NCI-H1105 (cell line): Measurements from ENCODE around the gene TCF19.
"Not testable (repeated sequence)": the region's sequence is repeated elsewhere in the genome, so short reads cannot be mapped to it uniquely, and the experiment has no call there.

Experiments used
- DNase-seq: peaks from one replicate; lab custom pipeline; 2025; lab: John Stamatoyannopoulos, UW

Gene TCF19

DNA sequence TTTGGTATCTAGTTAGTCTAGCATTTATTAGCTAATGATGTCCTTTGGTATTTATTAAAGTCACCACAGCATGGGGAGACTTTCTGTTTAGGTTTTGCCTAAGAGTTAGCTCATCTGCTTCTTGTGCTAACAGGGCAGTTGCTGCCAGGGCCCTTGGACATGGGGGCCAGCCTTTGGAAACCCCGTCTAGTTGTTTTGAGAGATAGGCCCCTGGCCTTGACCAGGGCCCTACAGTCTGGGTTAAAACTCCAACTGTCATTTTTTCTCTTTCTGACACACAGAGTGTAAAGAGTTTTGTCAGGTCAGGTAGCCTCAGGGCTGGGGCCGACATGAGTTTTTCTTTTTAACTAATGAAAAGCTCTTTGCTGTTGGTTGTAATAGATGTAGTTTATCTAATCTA is 24.9 kb downstream of the TCF19 start:
- DNase-seq, result not testable (repeated sequence)

- not testable (repeated sequence) for DNase-seq
Measured at GRCh38 chr6:31183859-31184258, 25.5 kb downstream of the TCF19 start.

- not testable (repeated sequence) for DNase-seq
Measured at GRCh38 chr6:31185695-31186051, 27.3 kb downstream of the TCF19 start.

DNA sequence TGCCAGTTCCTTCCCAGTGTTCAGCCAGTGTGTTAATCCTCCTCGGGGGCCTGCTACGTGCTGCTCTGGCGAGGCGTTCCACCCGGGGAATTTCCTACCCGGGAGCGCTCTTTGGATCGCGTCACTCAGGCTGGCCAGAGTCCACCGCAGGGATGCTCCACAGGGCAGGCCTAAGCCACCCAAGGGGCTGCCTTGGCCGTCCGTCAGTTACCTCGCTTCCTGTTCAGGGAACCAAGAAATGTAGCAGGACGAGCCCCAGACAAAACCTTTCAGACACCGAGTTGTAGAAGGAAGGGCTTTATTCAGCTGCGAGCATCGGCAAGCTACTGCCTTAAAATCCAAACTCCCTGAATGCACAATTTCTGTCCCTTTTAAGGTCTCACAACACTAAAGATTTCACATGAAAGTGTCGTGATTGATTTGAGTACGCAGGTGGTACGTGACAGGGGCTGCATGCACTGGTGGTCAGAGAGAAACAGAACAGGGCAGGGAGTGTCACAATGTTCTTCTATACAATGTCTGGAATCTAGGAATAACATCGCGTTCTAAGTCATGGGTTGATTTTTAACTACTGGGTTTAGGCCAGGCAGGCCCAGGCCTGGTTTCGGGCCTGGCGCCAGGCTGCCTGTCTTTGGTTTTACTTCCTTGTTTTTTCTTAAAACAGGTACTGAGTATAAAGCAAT is 27.8 kb downstream of the TCF19 start:
- no peak for DNase-seq

GRCh38 chr6:31187780-31188194 is 29.4 kb downstream of the TCF19 start:
- no peak for DNase-seq

DNA sequence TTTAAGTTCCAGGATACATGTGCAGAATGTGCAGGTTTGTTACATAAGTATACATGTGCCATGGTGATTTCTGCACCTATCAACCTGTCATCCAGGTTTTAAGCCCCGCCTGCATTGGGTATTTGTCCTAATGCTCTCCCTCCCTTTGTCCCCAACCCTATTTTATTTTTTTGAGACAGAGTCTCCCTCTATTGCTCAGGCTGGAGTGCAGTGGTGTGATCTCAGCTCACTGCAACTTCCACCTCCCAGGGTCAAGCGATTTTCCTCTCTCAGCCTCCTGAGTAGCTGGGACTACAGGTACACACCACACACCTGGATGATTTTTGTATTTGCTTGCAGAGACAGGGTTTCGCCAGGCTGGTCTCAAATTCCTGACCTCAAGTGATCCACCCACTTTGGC is 30.8 kb downstream of the TCF19 start:
- DNase-seq, result not testable (repeated sequence)

DNA sequence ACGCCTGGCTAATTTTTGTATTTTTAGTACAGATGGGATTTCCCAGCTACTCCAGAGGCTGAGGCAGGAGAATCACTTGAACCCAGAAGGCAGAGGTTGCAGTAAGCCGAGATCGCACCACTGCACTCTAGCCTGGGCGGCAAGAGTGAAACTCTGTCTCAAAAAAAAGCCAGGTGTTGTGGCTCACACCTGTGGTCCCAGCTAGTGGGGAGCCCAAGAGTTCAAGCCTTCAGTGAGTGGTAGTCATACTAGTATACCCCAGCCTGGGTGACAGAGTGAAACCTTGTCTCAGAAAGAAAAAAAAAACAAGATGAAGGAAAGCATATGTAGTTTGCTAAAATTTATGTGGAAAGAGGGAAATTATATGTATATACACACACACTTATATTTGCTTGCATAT is 32.1 kb downstream of the TCF19 start:
- no peak for DNase-seq

- DNase-seq, result peak; percentile 34
Measured at GRCh38 chr6:31192431-31193105, 34.2 kb downstream of the TCF19 start.

DNA sequence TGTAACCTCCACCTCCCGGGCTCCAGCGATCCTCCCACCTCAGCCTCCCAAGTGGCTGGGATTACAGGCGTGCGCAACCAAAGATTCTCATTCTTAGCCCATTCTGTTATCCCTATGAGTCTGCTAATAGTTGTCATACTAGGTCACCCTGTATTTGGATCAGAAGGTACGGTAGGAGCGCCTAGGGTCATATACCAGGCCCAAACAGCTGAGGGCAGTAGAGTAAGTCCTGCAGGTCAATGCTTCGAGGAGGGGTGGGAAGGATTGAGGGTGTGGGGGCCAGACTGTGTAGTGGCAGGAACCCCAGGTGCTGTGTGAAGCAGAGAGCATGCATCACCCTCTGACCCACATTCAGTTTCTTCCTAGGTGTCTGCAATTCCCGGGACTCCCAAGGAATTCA is 34.8 kb downstream of the TCF19 start:
- DNase-seq, result no peak

- no peak for DNase-seq
Measured at GRCh38 chr6:31194061-31194834, 35.9 kb downstream of the TCF19 start.

DNA sequence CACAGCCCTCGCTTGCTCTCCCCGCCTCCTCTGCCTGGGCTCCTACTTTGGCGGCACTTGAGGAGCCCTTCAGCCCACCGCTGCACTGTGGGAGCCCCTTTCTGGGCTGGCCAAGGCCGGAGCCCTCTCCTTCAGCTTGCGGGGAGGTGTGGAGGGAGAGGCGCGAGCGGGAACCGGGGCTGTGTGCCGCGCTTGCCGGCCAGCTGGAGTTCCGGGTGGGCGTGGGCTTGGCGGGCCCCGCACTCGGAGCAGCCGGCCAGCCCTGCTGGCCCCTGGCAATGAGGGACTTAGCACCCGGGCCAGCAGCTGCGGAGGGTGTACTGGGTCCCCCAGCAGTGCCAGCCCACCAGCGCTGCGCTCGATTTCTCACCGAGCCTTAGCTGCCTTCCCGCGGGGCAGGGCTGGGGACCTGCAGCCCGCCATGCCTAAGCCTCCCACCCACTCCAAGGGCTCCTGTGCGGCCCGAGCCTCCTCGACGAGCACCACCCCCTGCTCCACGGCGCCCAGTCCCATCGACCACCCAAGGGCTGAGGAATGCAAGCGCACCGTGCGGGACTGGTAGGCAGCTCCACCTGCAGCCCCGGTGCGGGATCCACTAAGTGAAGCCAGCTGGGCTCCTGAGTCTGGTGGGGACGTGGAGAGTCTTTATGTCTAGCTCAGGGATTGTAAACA is 37.1 kb downstream of the TCF19 start:
- DNase-seq, result not testable (repeated sequence)

- not testable (repeated sequence) for DNase-seq
Measured at GRCh38 chr6:31196251-31197022, 38.0 kb downstream of the TCF19 start.

DNA sequence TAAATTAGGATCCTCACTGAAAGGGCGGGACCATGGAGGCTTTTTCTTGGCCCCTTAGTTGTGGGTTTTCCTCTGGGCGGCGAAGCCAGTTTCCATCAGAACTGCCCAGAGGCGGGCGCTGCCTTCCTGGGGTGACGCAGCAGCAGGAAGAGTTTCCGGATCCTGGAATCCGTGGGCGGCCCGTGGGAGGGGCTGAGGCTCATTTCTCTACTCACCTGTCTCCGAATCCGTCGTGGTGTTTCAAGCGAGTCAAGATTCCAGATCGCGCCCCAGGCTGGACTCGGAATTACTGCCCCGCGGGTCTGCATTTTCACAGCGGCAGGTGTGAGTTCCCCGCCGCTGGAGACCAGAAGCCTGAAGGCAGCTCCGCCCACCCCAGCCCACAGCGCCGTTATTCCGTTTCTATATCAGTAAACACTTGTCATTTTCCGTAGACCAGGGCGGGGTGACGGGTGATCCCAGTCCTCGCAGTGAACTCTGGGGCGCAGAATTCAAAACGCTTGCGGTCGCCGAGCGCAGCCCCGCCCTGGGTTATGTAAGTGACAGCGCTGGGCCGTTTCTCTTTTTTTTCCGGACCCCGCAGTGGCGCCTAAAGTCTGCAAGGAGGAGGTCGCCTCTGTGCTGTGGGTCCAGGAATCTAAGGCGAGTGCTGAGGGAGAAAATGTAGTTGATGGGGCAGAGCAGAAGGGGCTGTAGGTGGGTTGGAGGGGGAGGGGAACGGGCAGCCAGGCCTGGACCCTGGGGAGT is 39.3 kb downstream of the TCF19 start:
- peak; percentile 59 for DNase-seq

DNA sequence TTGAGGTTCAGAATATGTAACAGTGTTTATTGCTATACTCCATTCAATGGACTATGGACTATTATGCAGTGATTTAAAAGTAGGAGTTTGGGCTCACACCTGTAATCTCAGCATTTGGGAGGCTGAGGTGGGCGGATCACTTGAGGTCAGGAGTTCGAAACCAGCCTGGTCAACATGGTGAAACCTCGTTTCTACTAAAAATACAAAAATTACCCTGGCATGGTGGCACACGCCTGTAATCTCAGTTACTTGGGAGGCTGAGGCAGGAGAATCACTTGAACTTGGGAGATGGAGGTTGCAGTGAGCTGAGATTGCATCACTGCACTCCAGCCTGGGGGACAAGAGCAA is 40.7 kb downstream of the TCF19 start:
- not testable (repeated sequence) for DNase-seq

DNA sequence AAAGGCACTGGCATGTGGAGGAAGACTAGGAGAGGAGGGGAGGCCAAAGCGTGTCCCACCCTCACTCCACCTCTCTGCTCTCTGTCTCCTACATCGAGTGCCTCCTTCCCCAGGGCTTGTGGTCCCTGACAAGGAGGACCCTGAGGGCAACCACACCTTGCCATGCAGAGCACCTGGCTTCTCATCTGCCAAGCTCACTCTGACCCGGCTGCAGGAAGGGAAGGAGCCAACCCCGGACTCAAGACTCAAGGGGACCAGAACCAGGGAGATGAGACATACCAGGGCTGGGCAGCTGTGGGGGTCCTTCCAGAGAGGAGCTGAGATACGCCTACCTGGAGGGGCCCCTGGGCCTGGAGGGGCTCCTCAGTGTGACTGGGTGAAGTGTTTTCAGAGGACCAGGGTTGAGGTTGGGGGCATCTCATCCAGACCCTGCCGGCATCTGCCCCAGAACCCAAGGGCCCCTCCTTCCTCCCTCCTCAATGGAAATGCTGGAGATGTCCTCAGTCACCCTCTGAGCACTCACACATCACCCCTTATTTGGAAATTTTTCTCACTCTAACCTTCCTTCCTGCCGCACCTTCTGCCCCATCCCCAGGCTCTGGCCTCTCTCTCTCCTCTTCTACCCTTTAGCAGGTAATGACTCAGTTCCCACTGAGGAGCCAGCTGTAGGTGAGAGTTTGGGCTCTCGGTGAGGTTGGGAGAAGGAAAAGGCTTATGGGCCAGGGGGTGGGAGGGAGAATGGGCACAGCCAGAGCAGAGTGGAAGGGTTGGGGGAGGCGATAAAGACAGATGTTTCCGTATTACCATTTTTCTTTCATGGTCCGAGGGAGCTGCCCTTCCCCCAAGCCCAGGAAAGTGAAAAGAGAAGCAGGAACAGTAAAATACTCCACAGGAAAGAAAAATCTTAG is 44.1 kb downstream of the TCF19 start:
- DNase-seq, result no peak

DNA sequence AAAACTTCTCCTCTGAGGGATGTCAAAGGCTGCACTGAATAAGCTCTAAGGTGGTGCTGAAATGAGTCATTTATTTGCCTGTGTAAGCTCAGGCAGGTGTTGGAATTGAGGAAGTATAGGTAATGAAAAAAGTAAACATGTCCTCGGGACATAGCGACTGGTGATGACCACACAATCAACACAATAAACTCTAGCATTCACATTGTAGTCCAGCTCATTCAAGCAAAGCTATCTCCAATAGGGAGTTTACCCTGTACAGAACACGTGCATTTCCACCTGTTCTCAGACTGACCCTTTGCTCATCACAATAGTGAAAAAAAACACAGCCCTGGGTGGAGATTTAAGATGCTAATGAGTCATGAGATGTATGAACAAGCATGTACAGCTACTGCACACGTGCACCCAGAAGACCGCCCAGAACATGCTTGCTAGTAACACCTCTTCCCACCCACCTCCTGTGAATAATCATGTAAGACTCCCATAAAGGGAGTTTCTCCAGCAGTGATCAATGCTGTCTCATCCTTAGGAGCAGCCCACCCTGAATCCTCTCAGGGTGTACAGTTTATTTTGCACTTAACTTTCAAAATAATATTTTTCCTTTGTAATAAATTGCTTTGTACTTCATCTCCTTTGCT is 45.1 kb downstream of the TCF19 start:
- DNase-seq, result no peak

DNA sequence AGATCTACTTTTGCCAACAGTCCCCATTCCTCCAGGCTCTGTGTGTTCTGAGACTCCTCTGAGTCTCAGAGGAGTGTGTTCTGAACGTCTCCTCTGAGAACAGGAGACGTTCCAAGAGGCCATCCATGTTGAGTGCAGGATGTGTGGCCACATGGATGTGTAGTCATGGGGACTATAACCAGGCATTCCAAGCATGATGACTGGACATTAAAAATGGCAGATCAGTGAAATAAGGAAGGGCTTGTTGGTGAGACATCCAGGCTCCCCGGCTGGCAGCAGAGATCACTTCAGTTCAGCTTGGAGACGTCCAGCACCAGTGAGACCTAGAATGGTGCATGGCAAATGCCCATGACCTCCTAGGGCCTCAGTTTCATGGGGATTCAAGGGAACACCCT is 46.4 kb downstream of the TCF19 start:
- no peak for DNase-seq

- no peak for DNase-seq
Measured at GRCh38 chr6:31205638-31206037, 47.2 kb downstream of the TCF19 start.

- DNase-seq, result no peak
Measured at GRCh38 chr6:31208506-31208905, 50.1 kb downstream of the TCF19 start.

GRCh38 chr6:31209137-31209536 is 50.7 kb downstream of the TCF19 start:
- DNase-seq, result no peak
